ENCODE measurements around the gene TMPRSS2. TPM values are rescaled to one million over a fixed set of nuclear protein-coding genes. Genes with fewer than 3 reads are reported as not detected.

Gene TMPRSS2
- total and polyA plus RNA-seq, 9 donors, result 0.01 to 3.0 (median 1.2) TPM; not detected in 3

GRCh38 chr21:41536827-41537103, 28.8 kb upstream of the TMPRSS2 start:
- DNase-seq, result no peak
- H3K27ac ChIP-seq, result no peak overlapping the region
- H3K4me1 ChIP-seq (ENCODE audit: insufficient read depth), result no peaks in the 10 kb centered on the region
- no peaks in the 10 kb centered on the region for H3K27me3 ChIP-seq
- H3K36me3 ChIP-seq, result no peaks in the 10 kb centered on the region
- TF ChIP-seq, protein P1, sequence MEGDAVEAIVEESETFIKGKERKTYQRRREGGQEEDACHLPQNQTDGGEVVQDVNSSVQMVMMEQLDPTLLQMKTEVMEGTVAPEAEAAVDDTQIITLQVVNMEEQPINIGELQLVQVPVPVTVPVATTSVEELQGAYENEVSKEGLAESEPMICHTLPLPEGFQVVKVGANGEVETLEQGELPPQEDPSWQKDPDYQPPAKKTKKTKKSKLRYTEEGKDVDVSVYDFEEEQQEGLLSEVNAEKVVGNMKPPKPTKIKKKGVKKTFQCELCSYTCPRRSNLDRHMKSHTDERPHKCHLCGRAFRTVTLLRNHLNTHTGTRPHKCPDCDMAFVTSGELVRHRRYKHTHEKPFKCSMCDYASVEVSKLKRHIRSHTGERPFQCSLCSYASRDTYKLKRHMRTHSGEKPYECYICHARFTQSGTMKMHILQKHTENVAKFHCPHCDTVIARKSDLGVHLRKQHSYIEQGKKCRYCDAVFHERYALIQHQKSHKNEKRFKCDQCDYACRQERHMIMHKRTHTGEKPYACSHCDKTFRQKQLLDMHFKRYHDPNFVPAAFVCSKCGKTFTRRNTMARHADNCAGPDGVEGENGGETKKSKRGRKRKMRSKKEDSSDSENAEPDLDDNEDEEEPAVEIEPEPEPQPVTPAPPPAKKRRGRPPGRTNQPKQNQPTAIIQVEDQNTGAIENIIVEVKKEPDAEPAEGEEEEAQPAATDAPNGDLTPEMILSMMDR (IDR thresholded peaks at IDR 0.05), result no peak
- TF ChIP-seq EP300 (IDR thresholded peaks at IDR 0.05), result no peak
- no peak for TF ChIP-seq POLR2A (IDR thresholded peaks at IDR 0.05)
- H3K9me3 ChIP-seq, result no peaks in the 10 kb centered on the region
- intact Hi-C loops (cut with DNase I), result no loop called here
- no peak overlapping the region for H3K4me3 ChIP-seq
- 52 to 65% (median 63%) methylated on average over 7 of the region's 7 CpGs for WGBS, 3 donors

DNA sequence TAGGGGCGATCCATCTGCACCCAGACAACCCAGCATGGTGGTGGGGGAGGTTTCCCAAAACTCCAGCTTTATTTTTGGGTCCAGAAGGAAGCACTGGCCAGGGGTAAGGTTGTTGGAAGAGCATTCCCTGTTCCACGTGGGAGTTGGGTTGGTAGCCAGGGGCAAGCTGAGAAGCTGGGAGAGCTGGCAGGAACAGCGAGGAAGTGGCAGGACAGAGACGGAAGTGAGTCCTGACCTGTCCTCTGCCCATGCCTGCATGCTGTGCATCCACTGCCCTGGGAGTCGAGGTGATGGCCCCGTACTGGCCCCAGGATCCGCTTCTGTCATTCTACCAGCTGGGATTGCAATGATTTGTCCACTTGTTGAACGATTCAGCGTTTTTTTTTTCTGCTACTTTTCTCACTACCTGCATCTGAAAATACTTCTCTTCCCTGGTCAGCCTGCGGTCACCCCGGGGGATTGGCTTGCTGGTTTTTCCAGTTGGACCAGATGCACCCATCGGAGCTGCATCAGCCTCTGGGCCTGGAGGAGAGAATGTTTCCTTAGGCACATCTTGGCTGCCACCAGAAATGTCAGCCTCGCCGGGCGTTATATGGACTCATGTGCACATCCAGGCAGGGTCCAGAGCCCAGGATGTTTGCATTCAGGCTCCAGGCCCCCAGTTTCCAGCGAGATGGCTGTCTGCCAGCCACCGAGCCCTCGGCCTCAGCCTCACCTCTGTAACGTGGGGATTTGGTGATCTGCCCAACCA, 28.3 kb upstream of the TMPRSS2 start:
- H3K4me3 ChIP-seq, result no peak overlapping the region
- 68 to 72% (median 70%) methylated on average over 19 of the region's 19 CpGs for WGBS, 3 donors

DNA sequence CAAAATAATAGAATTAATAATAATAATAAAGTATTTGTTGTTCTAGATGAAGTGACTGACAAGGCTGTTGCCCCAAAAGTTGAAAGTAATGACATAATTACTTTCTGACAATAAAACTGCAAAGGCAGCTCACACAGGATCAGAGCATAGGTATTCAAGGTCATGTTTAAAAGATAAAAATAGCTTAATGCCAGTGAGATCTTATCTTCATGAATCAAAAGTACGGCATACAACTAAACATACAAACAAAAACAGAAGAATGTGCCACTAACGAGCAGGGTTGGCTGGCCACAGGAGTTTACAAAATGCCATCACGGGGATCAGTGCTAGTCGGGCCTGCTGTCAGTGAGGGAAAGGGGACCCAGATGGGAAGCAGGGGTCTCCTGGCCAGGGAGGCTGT, 22.4 kb upstream of the TMPRSS2 start:
- no peaks in the 10 kb centered on the region for H3K4me1 ChIP-seq (ENCODE audit: insufficient read depth)
- H3K36me3 ChIP-seq, result no peaks in the 10 kb centered on the region
- DNase-seq, result no peak
- H3K4me3 ChIP-seq, result no peak overlapping the region
- no peaks in the 10 kb centered on the region for H3K9me3 ChIP-seq
- TF ChIP-seq EP300 (IDR thresholded peaks at IDR 0.05), result no peak
- intact Hi-C loops (cut with DNase I), result no loop called here
- no peak overlapping the region for H3K27ac ChIP-seq
- 70 to 74% (median 73%) methylated on average over 4 of the region's 4 CpGs for WGBS, 3 donors
- H3K27me3 ChIP-seq, result no peaks in the 10 kb centered on the region

More for the DNA sequence above, 28.3 kb upstream of the TMPRSS2 start:
- Histone ChIP-seq H3K4me1 (ENCODE audit: insufficient read depth) (no peaks in the 10 kb centered on the region), H3K27me3 (no peaks in the 10 kb centered on the region), H3K27ac (no peak overlapping the region), H3K36me3 (no peaks in the 10 kb centered on the region), H3K9me3 (no peaks in the 10 kb centered on the region)
- TF ChIP-seq POLR2A (IDR thresholded peaks at IDR 0.05) (no peak), EP300 (IDR thresholded peaks at IDR 0.05) (no peak)
- TF ChIP-seq, protein P1 (IDR thresholded peaks at IDR 0.05), result no peak
- intact Hi-C loops (cut with DNase I), result no loop called here
- no peak for DNase-seq

DNA sequence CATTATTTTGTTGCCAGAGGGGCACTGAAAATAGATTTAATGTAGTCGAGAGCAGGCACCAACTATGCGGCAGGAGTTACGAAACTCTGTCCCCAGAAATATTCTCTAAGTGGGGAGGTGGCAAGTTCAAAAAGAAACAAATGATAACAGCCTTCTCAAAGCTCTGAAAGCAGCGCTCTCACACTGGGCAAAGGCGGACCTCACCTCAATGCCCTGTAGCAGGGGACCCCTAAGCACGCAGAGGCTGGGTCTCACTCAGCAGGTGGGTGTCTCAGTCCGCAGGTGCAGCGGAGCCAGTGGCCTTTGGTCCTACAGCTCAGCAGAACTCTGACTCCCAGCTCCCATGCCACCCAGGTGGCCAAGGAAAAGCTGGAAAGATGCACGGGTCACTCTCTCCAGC, 21.8 kb upstream of the TMPRSS2 start:
- Histone ChIP-seq H3K36me3 (no peaks in the 10 kb centered on the region), H3K27me3 (no peaks in the 10 kb centered on the region), H3K9me3 (no peaks in the 10 kb centered on the region), H3K27ac (no peak overlapping the region), H3K4me3 (no peak overlapping the region), H3K4me1 (ENCODE audit: insufficient read depth) (no peaks in the 10 kb centered on the region)
- DNase-seq, result no peak
- intact Hi-C loops (cut with DNase I), result no loop called here
- 48 to 63% (median 60%) methylated on average over 9 of the region's 9 CpGs for WGBS, 3 donors
- no peak for TF ChIP-seq POLR2A (IDR thresholded peaks at IDR 0.05)
- no peak for TF ChIP-seq EP300 (IDR thresholded peaks at IDR 0.05)
- TF ChIP-seq, protein P1 (IDR thresholded peaks at IDR 0.05), result no peak

DNA sequence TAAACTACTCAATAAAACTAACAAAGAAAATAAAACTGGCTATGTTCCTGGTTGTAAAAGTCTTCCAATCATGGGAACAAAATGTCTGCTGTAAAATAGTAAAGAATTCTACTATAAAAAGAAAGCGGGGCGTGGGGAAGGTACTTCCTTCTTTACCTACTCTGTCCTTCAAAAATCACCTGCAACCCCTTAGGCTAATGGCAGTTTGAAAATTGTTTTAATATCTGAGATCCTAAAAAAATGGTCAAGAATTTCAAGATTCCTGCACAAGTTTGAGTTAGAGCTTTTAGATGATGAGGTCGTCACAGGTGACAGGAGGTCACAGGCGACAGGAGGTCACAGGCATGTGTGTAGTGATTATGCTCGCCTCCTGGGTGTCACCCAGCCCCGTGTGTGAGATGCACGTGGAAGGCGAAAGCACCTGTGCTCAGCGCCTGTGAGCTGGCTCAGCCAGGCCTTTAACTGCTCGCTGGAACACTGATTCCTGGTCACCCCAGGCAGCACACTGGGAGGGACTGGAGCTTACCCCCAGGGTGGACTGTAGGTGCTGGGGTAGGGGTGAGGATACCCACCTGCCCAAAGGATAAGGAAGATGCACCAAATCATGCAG, 18.6 kb upstream of the TMPRSS2 start:
- Histone ChIP-seq H3K27ac (no peak overlapping the region), H3K27me3 (no peaks in the 10 kb centered on the region), H3K4me3 (no peak overlapping the region), H3K9me3 (no peaks in the 10 kb centered on the region), H3K4me1 (ENCODE audit: insufficient read depth) (no peaks in the 10 kb centered on the region), H3K36me3 (no peaks in the 10 kb centered on the region)
- intact Hi-C loops (cut with DNase I), result no loop called here
- no peak for DNase-seq
- TF ChIP-seq EP300 (IDR thresholded peaks at IDR 0.05) (no peak), POLR2A (IDR thresholded peaks at IDR 0.05) (no peak)
- TF ChIP-seq, protein P1 (IDR thresholded peaks at IDR 0.05), result no peak
- 71 to 76% (median 75%) methylated on average over 10 of the region's 10 CpGs for WGBS, 3 donors
